ENCODE measurements around the gene SCNM1.
A peak's percentile ranks its signal among the peaks of the same experiment; 100 is the strongest.

The SCNM1 gene

GRCh38 chr1:151196292-151196800 is 30.4 kb downstream of the SCNM1 start:
- Histone ChIP-seq H3K4me3 (ENCODE audit: low read depth, low read length) (peak overlapping the region; percentile 26), H3K27ac (ENCODE audit: extremely low read depth, low read depth, low read length) (peak overlapping the region; percentile 35; the same call in 1 of the 2 replicates), H3K36me3 (ENCODE audit: control insufficient read depth in 2 of 2, insufficient read depth in 1 of 2, low read length in 2 of 2) (no peaks in the 10 kb centered on the region; a peak in 1 of 3 replicates), H3K9me3 (ENCODE audit: control insufficient read depth, insufficient read depth, low read depth, low read length) (no peaks in the 10 kb centered on the region), H3K4me1 (ENCODE audit: control insufficient read depth, insufficient read depth, low read length) (no peaks in the 10 kb centered on the region; the same call in 1 of the 2 replicates)
- POLR2A ChIA-PET = interaction anchor here (0.7 to 1.2 kb wide), 2 partner anchors 58 to 144 kb away, joined by 3 to 9 read pairs; partner anchors contain the start of gene PSMD4
- CTCF ChIA-PET = interaction anchor here (0.6 to 3.8 kb wide), 11 partner anchors 8 to 144 kb away, joined by 3 to 24 read pairs (median 3); no protein-coding TSS in a partner anchor
- TF ChIP-seq ZNF362 (tag by site-specific recombination; IDR thresholded peaks at IDR 0.05) (peak; percentile 95), SCRT2 (tag by site-specific recombination; IDR thresholded peaks at IDR 0.05) (peak; percentile 70), WT1 (tag by site-specific recombination; IDR thresholded peaks at IDR 0.05) (0 out of 2 replicates have a peak, but pooled peaks have one; percentile 25), ZSCAN18 (tag by site-specific recombination; IDR thresholded peaks at IDR 0.05) (no peak), ZNF366 (tag by site-specific recombination; conservative IDR thresholded peaks at IDR 0.05) (peak; percentile 81), PATZ1 (tag by site-specific recombination; IDR thresholded peaks at IDR 0.05) (0 out of 2 replicates have a peak, but pooled peaks have one; percentile 35), ZEB2 (tag by site-specific recombination; IDR thresholded peaks at IDR 0.05) (peak; percentile 50), ZNF514 (tag by site-specific recombination; IDR thresholded peaks at IDR 0.05) (no peak), ZNF335 (tag by site-specific recombination; conservative IDR thresholded peaks at IDR 0.05) (peak; percentile 59), PRDM10 (tag by site-specific recombination; IDR thresholded peaks at IDR 0.05) (peak; percentile 55), IKZF3 (tag by site-specific recombination; IDR thresholded peaks at IDR 0.05) (peak; percentile 83), EGR2 (tag by site-specific recombination; IDR thresholded peaks at IDR 0.05; ENCODE audit: low read depth) (no peak), KLF8 (tag by site-specific recombination; IDR thresholded peaks at IDR 0.05) (peak; percentile 54; the same call in 1 of the 2 replicates), ZBTB44 (tag by site-specific recombination; IDR thresholded peaks at IDR 0.05) (peak; percentile 99), ZNF248 (tag by site-specific recombination; IDR thresholded peaks at IDR 0.05) (no peak), ZSCAN30 (tag by site-specific recombination; IDR thresholded peaks at IDR 0.05) (0 out of 2 replicates have a peak, but pooled peaks have one; percentile 42), ZNF341 (tag by site-specific recombination; IDR thresholded peaks at IDR 0.05; ENCODE audit: low read depth) (peak; percentile 43), SP7 (tag by site-specific recombination; IDR thresholded peaks at IDR 0.05) (0 out of 2 replicates have a peak, but pooled peaks have one; percentile 29), ZNF777 (tag by site-specific recombination; IDR thresholded peaks at IDR 0.05; ENCODE audit: borderline replicate concordance) (no peak), ZNF654 (tag by site-specific recombination; IDR thresholded peaks at IDR 0.05; ENCODE audit: low read depth) (peak; percentile 98), PRDM4 (tag by site-specific recombination; IDR thresholded peaks at IDR 0.05) (0 out of 2 replicates have a peak, but pooled peaks have one; percentile 8), PRDM6 (tag by site-specific recombination; IDR thresholded peaks at IDR 0.05) (peak; percentile 63), ZNF133 (tag by site-specific recombination; IDR thresholded peaks at IDR 0.05) (no peak)

All from HEK293 (cell line).